H1 (cell line): ENCODE data around the gene PLXNA4. TPM values are rescaled to one million over a fixed set of nuclear protein-coding genes. Genes with fewer than 3 reads are reported as not detected.

Source experiments
- SIX5 ChIP-seq: IDR thresholded peaks from 2 replicates; pipeline ENCODE4 v1.6.1; 2011; ENCODE audit warnings: mild to moderate bottlenecking, low read depth, low read length
- TBP ChIP-seq: IDR thresholded peaks from 2 replicates; pipeline ENCODE4 v1.6.1; 2011; ENCODE audit warnings: low read depth, low read length, improper control_type of control experiment
- polyA plus RNA-seq, 7 experiments: library from polyadenylated mRNA; depleted of rRNA in 3 of 7; stranded (reverse) in 5 of 7; unstranded in 2 of 7; fragments of >200 nt in 5 of 7; fragments of 200-250 nt in 2 of 7; gene quantifications; 1 replicate in 5 of 7; 2 replicates in 1 of 7; 4 replicates in 1 of 7; pipeline versions ENCODE4 v1.2.1 to v1.2.3, GENCODE V29; 2011 to 2013; ENCODE audit warnings: missing spikeins in 2 of 7, mixed read lengths in 2 of 7
- total RNA-seq: library from RNA; stranded (reverse); fragmentation: NEBNext Ultra II Directional; extraction: Animal tissue kit (Norgen Biotek cat#: 25700); gene quantifications from 2 replicates; pipeline ENCODE4 v1.2.1, GENCODE V29; 2021
- TF ChIP-seq, protein P1 (sequence below): fragments of 300-600 bp; sonication (generic); IDR thresholded peaks from 2 replicates; pipeline ENCODE4 v1.7.1; 2012; ENCODE audit warnings: low read length, moderate library complexity, mild to moderate bottlenecking, inconsistent platforms; ENCODE audit not compliant: insufficient replicate concordance

Gene PLXNA4
- total and polyA plus RNA-seq, 2 of the 8 experiments (the other 6 are each of a cell fraction or from before 2014, with no cell fraction given) = 0.76 to 0.79 TPM

DNA sequence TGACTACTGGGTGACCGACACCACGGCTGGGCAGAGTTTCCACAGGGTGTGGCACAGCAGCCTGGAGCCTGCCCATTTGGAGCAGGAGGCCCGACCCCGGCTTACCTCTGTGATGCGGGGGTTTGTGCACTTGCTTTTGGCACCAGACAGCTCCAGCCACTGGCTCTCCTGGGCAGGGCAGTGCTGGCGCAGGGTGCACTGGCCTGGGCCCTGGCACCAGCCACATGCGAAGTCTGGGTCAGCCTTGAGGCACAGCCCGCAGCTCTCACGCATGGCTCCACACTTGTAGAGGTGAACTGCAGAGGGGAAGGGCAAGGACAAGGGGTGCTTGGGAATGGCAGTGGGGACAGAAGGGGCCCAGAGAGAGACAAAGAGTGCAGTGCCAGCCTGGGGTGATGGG, 373.7 kb downstream of the PLXNA4 start (continued):
- TF ChIP-seq, protein P1, sequence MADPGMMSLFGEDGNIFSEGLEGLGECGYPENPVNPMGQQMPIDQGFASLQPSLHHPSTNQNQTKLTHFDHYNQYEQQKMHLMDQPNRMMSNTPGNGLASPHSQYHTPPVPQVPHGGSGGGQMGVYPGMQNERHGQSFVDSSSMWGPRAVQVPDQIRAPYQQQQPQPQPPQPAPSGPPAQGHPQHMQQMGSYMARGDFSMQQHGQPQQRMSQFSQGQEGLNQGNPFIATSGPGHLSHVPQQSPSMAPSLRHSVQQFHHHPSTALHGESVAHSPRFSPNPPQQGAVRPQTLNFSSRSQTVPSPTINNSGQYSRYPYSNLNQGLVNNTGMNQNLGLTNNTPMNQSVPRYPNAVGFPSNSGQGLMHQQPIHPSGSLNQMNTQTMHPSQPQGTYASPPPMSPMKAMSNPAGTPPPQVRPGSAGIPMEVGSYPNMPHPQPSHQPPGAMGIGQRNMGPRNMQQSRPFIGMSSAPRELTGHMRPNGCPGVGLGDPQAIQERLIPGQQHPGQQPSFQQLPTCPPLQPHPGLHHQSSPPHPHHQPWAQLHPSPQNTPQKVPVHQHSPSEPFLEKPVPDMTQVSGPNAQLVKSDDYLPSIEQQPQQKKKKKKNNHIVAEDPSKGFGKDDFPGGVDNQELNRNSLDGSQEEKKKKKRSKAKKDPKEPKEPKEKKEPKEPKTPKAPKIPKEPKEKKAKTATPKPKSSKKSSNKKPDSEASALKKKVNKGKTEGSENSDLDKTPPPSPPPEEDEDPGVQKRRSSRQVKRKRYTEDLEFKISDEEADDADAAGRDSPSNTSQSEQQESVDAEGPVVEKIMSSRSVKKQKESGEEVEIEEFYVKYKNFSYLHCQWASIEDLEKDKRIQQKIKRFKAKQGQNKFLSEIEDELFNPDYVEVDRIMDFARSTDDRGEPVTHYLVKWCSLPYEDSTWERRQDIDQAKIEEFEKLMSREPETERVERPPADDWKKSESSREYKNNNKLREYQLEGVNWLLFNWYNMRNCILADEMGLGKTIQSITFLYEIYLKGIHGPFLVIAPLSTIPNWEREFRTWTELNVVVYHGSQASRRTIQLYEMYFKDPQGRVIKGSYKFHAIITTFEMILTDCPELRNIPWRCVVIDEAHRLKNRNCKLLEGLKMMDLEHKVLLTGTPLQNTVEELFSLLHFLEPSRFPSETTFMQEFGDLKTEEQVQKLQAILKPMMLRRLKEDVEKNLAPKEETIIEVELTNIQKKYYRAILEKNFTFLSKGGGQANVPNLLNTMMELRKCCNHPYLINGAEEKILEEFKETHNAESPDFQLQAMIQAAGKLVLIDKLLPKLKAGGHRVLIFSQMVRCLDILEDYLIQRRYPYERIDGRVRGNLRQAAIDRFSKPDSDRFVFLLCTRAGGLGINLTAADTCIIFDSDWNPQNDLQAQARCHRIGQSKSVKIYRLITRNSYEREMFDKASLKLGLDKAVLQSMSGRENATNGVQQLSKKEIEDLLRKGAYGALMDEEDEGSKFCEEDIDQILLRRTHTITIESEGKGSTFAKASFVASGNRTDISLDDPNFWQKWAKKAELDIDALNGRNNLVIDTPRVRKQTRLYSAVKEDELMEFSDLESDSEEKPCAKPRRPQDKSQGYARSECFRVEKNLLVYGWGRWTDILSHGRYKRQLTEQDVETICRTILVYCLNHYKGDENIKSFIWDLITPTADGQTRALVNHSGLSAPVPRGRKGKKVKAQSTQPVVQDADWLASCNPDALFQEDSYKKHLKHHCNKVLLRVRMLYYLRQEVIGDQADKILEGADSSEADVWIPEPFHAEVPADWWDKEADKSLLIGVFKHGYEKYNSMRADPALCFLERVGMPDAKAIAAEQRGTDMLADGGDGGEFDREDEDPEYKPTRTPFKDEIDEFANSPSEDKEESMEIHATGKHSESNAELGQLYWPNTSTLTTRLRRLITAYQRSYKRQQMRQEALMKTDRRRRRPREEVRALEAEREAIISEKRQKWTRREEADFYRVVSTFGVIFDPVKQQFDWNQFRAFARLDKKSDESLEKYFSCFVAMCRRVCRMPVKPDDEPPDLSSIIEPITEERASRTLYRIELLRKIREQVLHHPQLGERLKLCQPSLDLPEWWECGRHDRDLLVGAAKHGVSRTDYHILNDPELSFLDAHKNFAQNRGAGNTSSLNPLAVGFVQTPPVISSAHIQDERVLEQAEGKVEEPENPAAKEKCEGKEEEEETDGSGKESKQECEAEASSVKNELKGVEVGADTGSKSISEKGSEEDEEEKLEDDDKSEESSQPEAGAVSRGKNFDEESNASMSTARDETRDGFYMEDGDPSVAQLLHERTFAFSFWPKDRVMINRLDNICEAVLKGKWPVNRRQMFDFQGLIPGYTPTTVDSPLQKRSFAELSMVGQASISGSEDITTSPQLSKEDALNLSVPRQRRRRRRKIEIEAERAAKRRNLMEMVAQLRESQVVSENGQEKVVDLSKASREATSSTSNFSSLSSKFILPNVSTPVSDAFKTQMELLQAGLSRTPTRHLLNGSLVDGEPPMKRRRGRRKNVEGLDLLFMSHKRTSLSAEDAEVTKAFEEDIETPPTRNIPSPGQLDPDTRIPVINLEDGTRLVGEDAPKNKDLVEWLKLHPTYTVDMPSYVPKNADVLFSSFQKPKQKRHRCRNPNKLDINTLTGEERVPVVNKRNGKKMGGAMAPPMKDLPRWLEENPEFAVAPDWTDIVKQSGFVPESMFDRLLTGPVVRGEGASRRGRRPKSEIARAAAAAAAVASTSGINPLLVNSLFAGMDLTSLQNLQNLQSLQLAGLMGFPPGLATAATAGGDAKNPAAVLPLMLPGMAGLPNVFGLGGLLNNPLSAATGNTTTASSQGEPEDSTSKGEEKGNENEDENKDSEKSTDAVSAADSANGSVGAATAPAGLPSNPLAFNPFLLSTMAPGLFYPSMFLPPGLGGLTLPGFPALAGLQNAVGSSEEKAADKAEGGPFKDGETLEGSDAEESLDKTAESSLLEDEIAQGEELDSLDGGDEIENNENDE = no peak
- no peak for TF ChIP-seq TBP
- TF ChIP-seq SIX5 = no peak
- TF ChIP-seq, all 59 proteins: peak for 0
